Astrocyte (in vitro differentiated cells and primary cell): ENCODE measurements around the gene FARS2. TPM values are rescaled to one million over a fixed set of nuclear protein-coding genes. Genes with fewer than 3 reads are reported as not detected.

Source experiments
- DNase-seq: peaks from one replicate; pipeline ENCODE4 v3.0.0-alpha.2; 2010; ENCODE audit warnings: low read depth
- FAIRE-seq: peaks from 2 replicates; lab custom pipeline; 2011; peaks lifted over from hg19 to GRCh38; lab: Jason Lieb, UNC
- H2AFZ ChIP-seq: 2 replicates; pipeline ENCODE4 v1.6.0; 2012; ENCODE audit warnings: low read depth, low read length, inconsistent platforms
- H3K27ac ChIP-seq: 2 replicates; pipeline ENCODE4 v1.5.1; 2011; ENCODE audit warnings: low read depth, low read length, inconsistent platforms
- H3K27me3 ChIP-seq: 2 replicates; pipeline ENCODE4 v1.6.0; 2011; ENCODE audit warnings: low read length, inconsistent platforms; ENCODE audit not compliant: insufficient read depth
- H3K36me3 ChIP-seq: 2 replicates; pipeline ENCODE4 v1.5.1; 2011; ENCODE audit warnings: low read length, inconsistent platforms; ENCODE audit not compliant: insufficient read depth
- H3K4me1 ChIP-seq: 2 replicates; pipeline ENCODE4 v1.5.1; 2011; ENCODE audit warnings: low read length, inconsistent platforms; ENCODE audit not compliant: insufficient read depth
- H3K4me2 ChIP-seq: 2 replicates; pipeline ENCODE4 v1.6.0; 2012; ENCODE audit warnings: low read length, inconsistent platforms
- H3K4me3 ChIP-seq: 2 replicates; pipeline ENCODE4 v1.5.1; 2011; ENCODE audit warnings: low read depth, mild to moderate bottlenecking, low read length, inconsistent platforms; ENCODE audit not compliant: insufficient read depth
- H3K79me2 ChIP-seq: 2 replicates; pipeline ENCODE4 v1.6.0; 2012; ENCODE audit warnings: mild to moderate bottlenecking, low read length, inconsistent platforms; ENCODE audit not compliant: insufficient read depth
- H3K9ac ChIP-seq: 2 replicates; pipeline ENCODE4 v1.6.0; 2012; ENCODE audit warnings: mild to moderate bottlenecking, low read length, inconsistent platforms
- H3K9me3 ChIP-seq: 2 replicates; pipeline ENCODE4 v1.5.1; 2012; ENCODE audit warnings: low read depth, mild to moderate bottlenecking, low read length, inconsistent platforms; ENCODE audit not compliant: insufficient read depth
- H4K20me1 ChIP-seq: 2 replicates; pipeline ENCODE4 v1.6.0; 2012; ENCODE audit warnings: low read length, inconsistent platforms; ENCODE audit not compliant: insufficient read depth
- H3K27ac Mint-ChIP-seq: one replicate; pipeline ENCODE4 v1.8.0; 2021; ENCODE audit warnings: mild to moderate bottlenecking, mixed read lengths; ENCODE audit not compliant: unreplicated experiment
- H3K27me3 Mint-ChIP-seq: one replicate; pipeline ENCODE4 v1.8.0; 2021; ENCODE audit warnings: low read depth, mixed read lengths; ENCODE audit not compliant: unreplicated experiment
- H3K36me3 Mint-ChIP-seq: one replicate; pipeline ENCODE4 v1.8.0; 2021; ENCODE audit warnings: low read depth, mixed read lengths; ENCODE audit not compliant: unreplicated experiment
- H3K4me1 Mint-ChIP-seq: one replicate; pipeline ENCODE4 v1.8.0; 2021; ENCODE audit warnings: low read depth, mixed read lengths; ENCODE audit not compliant: unreplicated experiment
- H3K4me3 Mint-ChIP-seq: one replicate; pipeline ENCODE4 v1.8.0; 2021; ENCODE audit warnings: mild to moderate bottlenecking, moderate library complexity, mixed read lengths; ENCODE audit not compliant: unreplicated experiment
- H3K9me3 Mint-ChIP-seq: one replicate; pipeline ENCODE4 v1.8.0; 2021; ENCODE audit warnings: mild to moderate bottlenecking, mixed read lengths; ENCODE audit not compliant: unreplicated experiment
- EZH2 ChIP-seq: IDR thresholded peaks from 2 replicates; pipeline ENCODE4 v1.6.1; 2012; ENCODE audit warnings: mild to moderate bottlenecking, low read length, inconsistent platforms; ENCODE audit not compliant: insufficient read depth
- total RNA-seq: library from RNA; stranded (reverse); gene quantifications from 2 replicates; pipeline ENCODE4 v1.2.1, GENCODE V29; 2021
- TF ChIP-seq, protein P1 (sequence below): IDR thresholded peaks from 2 replicates; pipeline ENCODE4 v1.5.1; 2011; ENCODE audit warnings: low read depth, mild to moderate bottlenecking, inconsistent platforms, low read length, moderate library complexity; ENCODE audit not compliant: insufficient read depth

FARS2 gene
- total RNA-seq, 1 donor from 2014 or later: 13.3 TPM

DNA sequence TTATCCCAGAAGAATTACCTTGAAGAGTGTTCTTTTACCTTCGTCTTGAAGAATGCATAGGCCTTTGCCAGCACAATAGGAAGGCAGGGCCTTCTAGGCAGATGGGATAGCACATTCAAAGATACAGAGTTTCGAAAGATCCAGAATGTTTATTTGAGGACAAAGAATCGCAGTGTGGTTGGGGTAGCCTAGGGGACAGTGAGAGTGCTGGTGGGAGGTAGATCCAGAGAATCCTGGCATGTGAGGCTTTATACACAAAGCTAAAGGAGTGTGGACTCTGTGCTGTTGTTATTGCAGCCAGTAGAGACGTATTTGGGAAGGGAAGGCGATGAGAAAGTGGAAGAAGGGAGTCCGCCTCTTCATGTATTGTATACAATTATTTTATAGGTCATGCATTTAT is 186.6 kb downstream of the FARS2 start:
- Histone ChIP-seq H3K27me3 (no peaks in the 10 kb centered on the region), H3K4me1 (no peaks in the 10 kb centered on the region), H3K79me2 (no peaks in the 10 kb centered on the region), H3K36me3 (no peaks in the 10 kb centered on the region), H4K20me1 (peaks cover 23% of the 10 kb centered on the region), H2AFZ (no peak overlapping the region), H3K9me3 (no peaks in the 10 kb centered on the region), H3K4me3 (no peak overlapping the region), H3K27ac (no peak overlapping the region), H3K4me2 (no peak overlapping the region), H3K9ac (no peak overlapping the region)
- Mint-ChIP-seq H3K4me3 (no peak overlapping the region), H3K27ac (no peak overlapping the region), H3K36me3 (peaks cover 3% of the 10 kb centered on the region), H3K27me3 (no peaks in the 10 kb centered on the region), H3K9me3 (peaks cover 3% of the 10 kb centered on the region), H3K4me1 (no peaks in the 10 kb centered on the region)
- FAIRE-seq: no peak
- no peak for DNase-seq
- TF ChIP-seq EZH2: no peak
- TF ChIP-seq, protein P1, sequence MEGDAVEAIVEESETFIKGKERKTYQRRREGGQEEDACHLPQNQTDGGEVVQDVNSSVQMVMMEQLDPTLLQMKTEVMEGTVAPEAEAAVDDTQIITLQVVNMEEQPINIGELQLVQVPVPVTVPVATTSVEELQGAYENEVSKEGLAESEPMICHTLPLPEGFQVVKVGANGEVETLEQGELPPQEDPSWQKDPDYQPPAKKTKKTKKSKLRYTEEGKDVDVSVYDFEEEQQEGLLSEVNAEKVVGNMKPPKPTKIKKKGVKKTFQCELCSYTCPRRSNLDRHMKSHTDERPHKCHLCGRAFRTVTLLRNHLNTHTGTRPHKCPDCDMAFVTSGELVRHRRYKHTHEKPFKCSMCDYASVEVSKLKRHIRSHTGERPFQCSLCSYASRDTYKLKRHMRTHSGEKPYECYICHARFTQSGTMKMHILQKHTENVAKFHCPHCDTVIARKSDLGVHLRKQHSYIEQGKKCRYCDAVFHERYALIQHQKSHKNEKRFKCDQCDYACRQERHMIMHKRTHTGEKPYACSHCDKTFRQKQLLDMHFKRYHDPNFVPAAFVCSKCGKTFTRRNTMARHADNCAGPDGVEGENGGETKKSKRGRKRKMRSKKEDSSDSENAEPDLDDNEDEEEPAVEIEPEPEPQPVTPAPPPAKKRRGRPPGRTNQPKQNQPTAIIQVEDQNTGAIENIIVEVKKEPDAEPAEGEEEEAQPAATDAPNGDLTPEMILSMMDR: no peak

GRCh38 chr6:5450073-5450472 is 188.8 kb downstream of the FARS2 start:
- no peaks in the 10 kb centered on the region for H3K4me1 Mint-ChIP-seq
- H2AFZ ChIP-seq: no peak overlapping the region
- H4K20me1 ChIP-seq: peaks cover 20% of the 10 kb centered on the region
- H3K36me3 ChIP-seq: no peaks in the 10 kb centered on the region
- peaks cover 3% of the 10 kb centered on the region for H3K9me3 Mint-ChIP-seq
- TF ChIP-seq EZH2: no peak
- TF ChIP-seq, protein P1: no peak
- no peaks in the 10 kb centered on the region for H3K27me3 Mint-ChIP-seq
- no peak overlapping the region for H3K4me3 Mint-ChIP-seq
- H3K4me1 ChIP-seq: no peaks in the 10 kb centered on the region
- no peak overlapping the region for H3K4me3 ChIP-seq
- FAIRE-seq: no peak
- peaks cover 3% of the 10 kb centered on the region for H3K36me3 Mint-ChIP-seq
- no peak overlapping the region for H3K9ac ChIP-seq
- no peaks in the 10 kb centered on the region for H3K9me3 ChIP-seq
- no peak overlapping the region for H3K4me2 ChIP-seq
- H3K27me3 ChIP-seq: no peaks in the 10 kb centered on the region
- no peak for DNase-seq
- no peaks in the 10 kb centered on the region for H3K79me2 ChIP-seq
- no peak overlapping the region for H3K27ac Mint-ChIP-seq
- no peak overlapping the region for H3K27ac ChIP-seq

- Histone ChIP-seq H3K79me2 (no peaks in the 10 kb centered on the region), H3K4me2 (no peak overlapping the region), H4K20me1 (peaks cover 16% of the 10 kb centered on the region), H2AFZ (no peak overlapping the region), H3K27me3 (no peaks in the 10 kb centered on the region), H3K4me1 (no peaks in the 10 kb centered on the region), H3K9ac (no peak overlapping the region), H3K27ac (no peak overlapping the region), H3K4me3 (no peak overlapping the region), H3K36me3 (no peaks in the 10 kb centered on the region), H3K9me3 (no peaks in the 10 kb centered on the region)
- Mint-ChIP-seq H3K27ac (no peak overlapping the region), H3K36me3 (no peaks in the 10 kb centered on the region), H3K4me3 (no peak overlapping the region), H3K27me3 (no peaks in the 10 kb centered on the region), H3K9me3 (no peaks in the 10 kb centered on the region), H3K4me1 (no peaks in the 10 kb centered on the region)
- no peak for FAIRE-seq
- no peak for DNase-seq
- TF ChIP-seq, protein P1: no peak
- no peak for TF ChIP-seq EZH2
These were observed 192.2 kb downstream of the FARS2 start for GRCh38 chr6:5453546-5453945.
